Activated CD4-positive, alpha-beta T cell treated with anti-CD3 and anti-CD28 coated beads, Interleukin-2, amount 50 U/mL, for 1 hour (primary cell): ENCODE measurements around the gene USP15.

ENCODE experiments used
- DNase-seq: peaks from one replicate; pipeline ENCODE4 v3.0.0-alpha.2; 2020

Gene USP15

DNA sequence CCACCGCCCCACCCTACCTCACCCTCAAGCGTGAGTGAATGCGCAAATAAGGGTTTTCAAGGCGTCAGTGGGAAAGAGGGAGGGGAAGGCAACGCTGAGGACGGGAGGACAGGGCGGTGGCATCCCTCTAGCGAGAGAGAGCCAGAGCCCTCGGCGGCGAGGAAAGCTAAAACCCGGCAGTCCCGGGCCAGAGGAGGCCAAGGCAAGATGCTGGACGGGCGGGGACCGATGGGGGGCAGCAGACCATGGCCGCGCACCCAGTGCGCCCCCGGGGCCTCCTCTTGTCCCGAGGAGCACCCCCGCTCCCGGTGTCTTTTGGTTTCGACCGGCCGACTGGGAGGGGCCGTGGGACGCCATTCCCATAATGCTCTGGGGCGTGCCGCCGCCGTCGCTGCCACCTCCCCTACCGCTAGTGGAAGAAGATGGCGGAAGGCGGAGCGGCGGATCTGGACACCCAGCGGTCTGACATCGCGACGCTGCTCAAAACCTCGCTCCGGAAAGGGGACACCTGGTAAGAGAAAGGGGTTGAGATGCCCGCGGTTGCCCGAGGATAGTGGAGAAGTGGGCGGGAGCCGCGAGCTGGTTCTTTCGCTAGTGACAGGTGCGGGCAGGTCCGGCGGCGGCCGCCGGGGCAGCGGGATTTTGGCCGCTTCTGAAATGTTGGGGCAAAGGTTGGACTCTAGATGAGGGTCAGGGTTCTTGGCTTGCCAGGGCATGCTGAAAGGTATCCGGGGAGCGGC lies at the start of gene USP15:
TSS of gene USP15 (plus strand) at position 412 of the 740 bp plus-strand sequence. CDS start at position 423, 11 bp downstream.
- peak; percentile 96 for DNase-seq

DNA sequence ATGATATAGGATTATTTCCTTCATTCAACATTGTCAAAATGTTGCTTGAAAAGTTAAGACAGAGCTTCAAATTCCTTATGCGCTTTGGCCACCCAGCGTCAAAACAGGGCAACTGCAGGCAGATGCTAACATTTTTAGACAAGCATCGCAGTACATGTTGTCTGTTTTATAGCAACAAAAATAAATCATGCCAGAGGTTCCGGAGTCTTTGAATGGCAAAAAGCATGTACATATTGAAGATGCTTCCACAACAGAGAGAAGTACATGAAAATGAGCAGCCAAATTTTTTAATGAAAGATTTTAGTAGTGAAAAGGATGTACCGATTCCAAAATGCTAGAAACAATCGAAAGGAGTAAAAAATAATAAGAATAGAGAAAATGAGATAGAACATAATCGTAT lies 49.8 kb upstream of the USP15 start:
- peak; percentile 40 for DNase-seq

DNA sequence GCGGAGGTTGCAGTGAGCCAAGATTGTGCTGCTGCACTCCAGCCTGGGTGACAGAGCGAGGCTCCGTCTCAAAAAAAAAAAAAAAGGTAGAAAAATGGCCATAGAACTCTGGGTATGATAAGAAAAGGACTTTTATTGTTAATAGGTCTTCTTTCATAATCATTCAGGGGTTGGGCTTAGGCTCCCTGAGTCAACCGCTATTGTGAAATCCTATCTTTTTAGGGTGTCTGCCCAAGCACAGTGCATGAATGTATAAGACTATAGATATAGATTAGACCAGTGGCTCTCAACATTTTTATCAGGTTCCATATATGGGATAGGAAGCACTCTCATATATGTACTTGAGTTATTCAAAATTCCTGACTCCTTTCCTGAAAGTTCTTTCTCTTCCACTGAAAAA lies 48.7 kb upstream of the USP15 start:
- DNase-seq: no peak

DNA sequence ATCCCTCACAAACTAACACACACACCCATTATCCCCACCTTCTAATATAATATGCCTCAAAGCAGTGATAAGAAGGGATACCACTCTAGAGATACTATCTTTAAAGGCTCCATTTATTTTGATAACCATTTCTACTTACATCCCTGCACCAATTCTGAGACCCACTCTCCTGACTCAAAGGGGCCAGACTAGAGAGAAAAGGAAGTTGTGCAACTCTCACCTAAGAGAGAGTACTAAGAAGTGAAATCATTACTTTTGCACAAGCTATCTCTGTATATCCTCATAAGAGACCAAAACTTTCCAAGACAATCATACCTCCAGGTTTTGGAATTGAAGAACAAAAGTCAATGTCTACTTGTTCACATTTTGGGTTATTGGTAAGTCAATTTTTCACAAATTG lies 45.4 kb upstream of the USP15 start:
- DNase-seq: no peak

- DNase-seq: no peak
Measured at GRCh38 chr12:62215506-62215905, 44.7 kb upstream of the USP15 start.

DNA sequence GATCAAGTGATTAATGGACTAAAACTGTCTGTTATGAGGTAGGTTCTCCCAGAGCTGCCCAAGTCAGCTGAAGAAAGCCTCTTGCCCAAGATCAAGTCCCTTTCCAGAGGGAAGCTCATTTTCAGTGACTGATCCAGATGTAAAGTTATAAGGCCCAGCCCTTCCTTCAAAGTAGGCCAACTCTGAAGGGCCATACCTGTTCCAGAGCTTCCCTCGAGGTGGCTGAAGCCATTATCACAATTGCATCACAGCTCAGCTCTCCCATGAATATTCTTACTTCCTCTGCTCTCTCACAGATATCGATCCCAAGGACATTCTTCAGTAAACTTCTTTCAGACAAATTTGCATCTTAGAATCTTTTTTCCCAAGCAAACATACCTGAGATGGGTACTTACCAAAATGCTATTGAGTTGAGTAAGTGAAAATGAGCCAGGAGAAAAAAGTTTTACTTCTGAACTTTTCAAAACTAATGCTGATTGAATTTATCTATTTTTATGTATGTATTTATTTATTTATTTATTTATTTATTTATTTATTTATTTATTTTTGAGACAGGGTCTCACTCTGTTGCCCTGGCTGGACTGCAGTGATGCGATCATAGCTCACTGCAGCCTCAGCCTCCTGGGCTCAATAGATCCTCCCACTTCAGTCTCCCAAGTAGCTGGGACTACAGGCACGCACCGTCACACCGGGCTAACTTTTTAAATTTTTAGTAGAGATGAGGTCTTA lies 42.6 kb upstream of the USP15 start:
- DNase-seq: no peak

DNA sequence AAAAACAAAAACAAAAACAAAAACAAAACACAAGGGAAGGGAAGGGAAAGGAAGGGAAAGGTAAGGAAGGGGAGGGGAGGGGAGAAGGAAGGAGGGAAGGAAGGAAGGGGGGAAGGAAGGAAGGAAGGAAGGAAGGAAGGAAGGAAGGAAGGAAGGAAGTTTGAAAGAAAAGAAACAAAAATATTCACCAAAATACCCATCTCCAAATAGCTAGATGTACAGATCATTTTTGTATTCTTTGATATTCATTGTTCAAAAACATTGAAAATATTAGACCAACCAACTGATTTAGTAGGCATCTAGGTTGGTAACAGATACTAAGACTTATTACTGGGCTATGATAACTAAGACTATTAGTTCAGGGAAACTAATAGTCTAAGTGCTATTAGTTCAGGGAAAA lies 39.1 kb upstream of the USP15 start:
- no peak for DNase-seq

DNA sequence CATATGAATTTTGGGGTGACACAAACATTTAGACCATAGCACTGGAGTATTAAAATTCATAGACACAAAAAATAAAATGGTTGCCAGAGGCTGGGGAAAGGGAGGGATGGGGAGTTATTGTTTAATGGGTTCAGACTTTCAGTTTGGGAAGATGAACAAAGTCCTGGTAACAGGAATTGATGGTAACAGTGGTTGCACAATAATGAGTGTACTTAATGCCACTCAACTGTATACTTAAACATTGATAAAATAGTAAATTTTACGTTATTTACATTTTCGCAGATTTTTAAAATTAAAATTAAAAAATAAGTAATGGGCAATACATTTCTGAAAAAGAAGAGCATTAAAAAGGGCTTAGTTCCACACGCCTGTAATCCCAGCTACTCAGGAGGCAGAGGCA lies 35.6 kb upstream of the USP15 start:
- no peak for DNase-seq

- DNase-seq: no peak
Measured at GRCh38 chr12:62227091-62227490, 33.1 kb upstream of the USP15 start.

DNA sequence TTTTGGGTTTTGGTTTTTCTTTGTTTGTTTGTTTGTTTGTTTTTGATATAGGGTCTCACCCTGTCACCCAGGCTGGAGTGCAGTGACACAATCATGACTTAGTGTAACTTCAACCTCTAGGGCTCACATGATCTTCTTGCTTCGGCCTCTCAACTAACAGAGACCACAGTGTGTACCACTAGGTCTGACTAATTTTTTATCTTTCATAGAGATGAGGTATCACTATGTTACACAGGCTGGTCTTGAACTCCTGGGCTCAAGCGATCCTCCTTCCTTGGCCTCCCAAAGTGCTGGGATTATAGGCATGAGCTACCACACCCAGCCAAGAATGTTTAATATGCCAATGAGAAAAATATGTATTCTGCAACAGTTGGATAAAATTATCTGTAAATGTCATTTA lies 29.6 kb upstream of the USP15 start:
- DNase-seq: no peak

DNA sequence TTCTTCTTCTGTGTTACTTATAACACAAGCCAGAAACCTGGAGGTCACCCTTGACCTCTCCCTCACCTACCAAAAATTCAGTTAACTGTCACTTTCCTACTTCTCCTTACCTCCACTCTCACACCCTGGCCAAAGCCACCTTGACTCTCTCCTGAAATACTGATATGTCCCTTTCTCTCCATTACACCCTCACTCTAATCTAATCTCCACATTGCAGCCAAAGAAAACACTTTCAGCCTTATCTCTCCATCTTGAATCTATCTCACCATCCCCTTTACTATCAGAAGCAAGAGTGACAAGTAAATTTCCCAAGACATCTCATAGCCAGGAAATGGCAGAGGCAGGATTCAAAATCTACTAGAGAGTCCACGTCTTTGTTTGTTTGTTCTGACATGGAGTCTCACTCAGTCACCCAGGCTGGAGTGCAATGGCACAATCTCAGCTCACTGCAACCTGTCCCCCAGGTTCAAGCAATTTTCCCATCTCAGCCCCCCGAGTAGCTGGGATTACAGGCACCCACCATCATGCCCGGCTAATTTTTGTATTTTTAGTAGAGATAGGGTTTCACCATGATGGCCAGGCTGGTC lies 28.0 kb upstream of the USP15 start:
- DNase-seq: no peak

- no peak for DNase-seq
Measured at GRCh38 chr12:62233805-62234204, 26.4 kb upstream of the USP15 start.

DNA sequence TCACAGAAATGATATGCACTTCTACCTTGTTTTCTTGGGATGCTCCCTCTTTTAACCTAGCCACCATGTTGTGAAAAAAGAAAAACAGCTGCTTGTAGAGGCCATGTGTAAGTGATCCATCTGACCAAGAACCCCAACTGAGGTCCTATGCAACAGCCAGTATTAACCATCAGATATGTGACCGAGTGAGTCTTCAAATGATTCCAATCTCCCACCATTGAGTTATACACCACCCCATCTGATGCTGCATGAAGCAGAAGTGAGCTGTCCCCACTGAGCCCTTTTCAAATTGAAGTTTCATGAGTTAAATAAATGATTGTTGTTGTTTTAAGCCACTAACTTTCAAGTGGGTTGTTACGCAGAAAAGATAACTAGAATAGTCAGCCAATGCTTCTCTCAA lies 20.6 kb upstream of the USP15 start:
- DNase-seq: no peak

DNA sequence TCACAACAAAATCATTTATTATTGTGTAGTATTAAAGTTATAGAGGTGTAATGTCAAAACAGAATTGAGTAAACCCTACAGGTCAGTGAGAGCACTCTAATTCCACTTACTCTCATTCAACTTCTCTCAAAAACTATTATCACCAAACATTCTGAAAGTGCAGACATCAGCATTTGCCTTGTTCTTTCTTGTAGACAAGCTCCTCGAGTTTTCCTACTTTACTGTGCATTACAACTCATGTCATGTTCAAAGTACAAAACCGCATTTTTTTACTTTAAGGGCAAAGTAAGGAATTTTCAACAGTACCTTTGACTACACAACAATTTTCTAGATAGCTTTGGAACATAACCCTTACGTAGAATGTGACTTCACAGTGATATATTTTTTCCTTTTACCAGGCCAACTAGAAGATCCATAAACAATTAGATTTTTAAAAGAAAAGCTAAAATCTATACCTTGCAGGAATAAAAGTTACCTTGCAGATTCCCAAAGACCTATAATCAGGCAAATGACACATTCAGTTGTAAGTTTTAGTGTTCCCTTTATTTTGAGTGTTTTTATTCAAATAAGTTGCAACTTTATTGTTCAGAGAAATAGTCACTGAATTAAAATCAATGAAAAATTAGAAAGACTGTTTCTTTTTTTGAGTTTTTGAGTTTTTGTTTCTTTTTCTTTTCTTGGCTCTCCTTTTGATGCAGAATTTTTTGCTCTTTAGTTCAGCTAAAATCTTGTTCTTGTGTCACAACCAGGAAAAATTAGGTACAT lies 12.7 kb upstream of the USP15 start:
- no peak for DNase-seq

- no peak for DNase-seq
Measured at GRCh38 chr12:62248873-62249272, 11.3 kb upstream of the USP15 start.

GRCh38 chr12:62249419-62249818 lies 10.8 kb upstream of the USP15 start:
- DNase-seq: no peak

- DNase-seq: no peak
Measured at GRCh38 chr12:62250671-62251608, 9.3 kb upstream of the USP15 start.

- no peak for DNase-seq
Measured at GRCh38 chr12:62251609-62251958, 8.6 kb upstream of the USP15 start.

GRCh38 chr12:62252576-62252975 lies 7.6 kb upstream of the USP15 start:
- no peak for DNase-seq

DNA sequence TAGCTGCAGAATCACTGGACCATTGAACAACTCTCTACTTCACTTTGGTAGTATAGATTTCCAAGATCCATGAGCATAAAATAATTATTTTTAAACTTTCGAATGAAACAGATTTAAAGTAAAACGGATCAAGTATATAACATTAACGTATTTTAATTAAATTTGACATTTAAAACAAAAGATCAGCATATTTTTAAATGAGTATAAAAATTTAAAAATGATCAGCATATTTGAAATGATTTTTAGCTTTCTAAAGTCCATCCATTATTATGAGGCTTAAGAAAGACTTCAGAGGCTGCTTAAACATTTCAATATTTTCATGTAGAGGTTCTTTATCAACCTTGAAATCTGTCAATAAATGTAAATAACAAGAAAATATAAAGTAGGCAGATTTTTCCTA lies 5.2 kb upstream of the USP15 start:
- DNase-seq: no peak

DNA sequence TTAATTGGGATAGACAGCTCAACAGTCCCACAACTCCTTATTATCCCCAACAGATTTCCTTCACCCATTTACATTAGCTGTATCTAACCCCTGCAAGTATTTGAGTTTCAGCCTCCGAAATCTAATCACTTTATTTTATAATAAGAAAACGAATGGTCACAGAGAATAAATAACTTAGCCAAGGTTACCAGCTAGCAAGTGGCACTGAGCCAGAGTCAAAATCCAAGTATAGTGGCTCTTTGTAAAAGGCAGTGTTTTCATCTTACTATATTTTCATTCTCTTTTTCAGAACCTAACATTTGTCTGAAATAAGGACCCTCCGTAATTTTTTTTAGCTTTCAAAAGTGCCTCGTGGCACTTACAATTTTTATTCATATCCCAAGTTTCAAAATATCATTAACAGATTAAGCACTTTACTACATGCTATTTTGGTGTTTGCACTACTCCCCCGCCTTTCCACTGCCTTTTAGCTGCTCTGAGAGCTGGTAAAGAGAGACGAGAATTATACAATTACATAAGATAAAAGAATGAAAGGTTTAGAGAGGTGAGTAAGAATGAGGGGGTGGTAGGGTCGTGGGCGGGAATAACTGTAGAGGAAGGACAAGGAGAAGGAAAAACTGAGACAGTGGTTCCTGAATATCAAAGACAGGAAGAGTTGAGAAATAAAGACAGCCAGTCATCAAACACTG lies 3.7 kb upstream of the USP15 start:
- peak; percentile 15 for DNase-seq

DNA sequence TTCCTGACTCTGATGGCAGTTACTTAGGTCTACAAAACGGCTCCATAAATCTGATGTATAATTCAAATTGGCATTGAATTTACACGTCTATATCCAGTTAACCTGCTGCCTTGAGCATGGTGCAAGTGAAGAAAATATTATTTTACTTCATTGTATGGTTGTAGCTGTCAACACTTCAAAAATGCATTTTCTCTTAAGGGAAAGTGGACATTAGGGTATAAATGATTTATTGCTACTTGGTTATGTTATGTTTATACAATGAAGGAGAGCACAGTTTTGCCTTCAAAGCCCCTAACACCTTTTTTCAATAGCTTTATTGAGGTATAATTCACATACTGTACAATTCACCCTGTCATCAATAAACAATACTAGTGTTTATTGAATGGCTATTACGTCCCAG lies 2.0 kb upstream of the USP15 start:
- DNase-seq: no peak
